SK-N-SH (cell line): ENCODE results near the gene NALCN. TPM values are rescaled to one million over a fixed set of nuclear protein-coding genes. Genes with fewer than 3 reads are reported as not detected.

Experiments
- CTCF ChIA-PET: fragments of 300-600, 350-600 bp; formaldehyde crosslinking; extraction: SDS; loops from one replicate; lab custom pipeline; 2021; lab: Yijun Ruan, JAX
- POLR2A ChIA-PET: fragments of 350-600 bp; sonication (Branson Sonifier 250); formaldehyde crosslinking; extraction: SDS; loops from one replicate; lab custom pipeline; 2020; ENCODE audit warnings: antibody characterized with exemption, inconsistent platforms; lab: Yijun Ruan, JAX
- DNase-seq: peaks from one replicate; pipeline ENCODE4 v3.0.0; 2012
- H2AFZ ChIP-seq: fragments of 200-600 bp; sonication (generic); 2 replicates; pipeline ENCODE4 v1.8.1; 2016; ENCODE audit warnings: antibody characterized with exemption, mild to moderate bottlenecking, low read depth
- H3F3A ChIP-seq: fragments of 200-600 bp; sonication (generic); replicated peaks from 2 replicates; pipeline ENCODE3; 2016; ENCODE audit warnings: antibody characterized with exemption, mild to moderate bottlenecking; ENCODE audit not compliant: insufficient read depth
- H3K27ac ChIP-seq, 2 experiments: fragments of 200-500 bp in 1 of 2; fragments of 200-600 bp in 1 of 2; sonication (Bioruptor generic) in 1 of 2; sonication (generic), shearing (Covaris generic) in 1 of 2; 2 replicates each; pipeline versions ENCODE4 v1.5.1 to v1.6.1; 2014 to 2016; ENCODE audit warnings: low read depth in 2 of 2, inconsistent platforms in 1 of 2, low read length in 1 of 2, mild to moderate bottlenecking in 1 of 2, mixed read lengths in 1 of 2
- H3K27me3 ChIP-seq: fragments of 200-600 bp; sonication (generic), shearing (Covaris generic); 2 replicates; pipeline ENCODE4 v1.6.1; 2016; ENCODE audit warnings: mixed run types; ENCODE audit not compliant: insufficient read depth
- H3K36me3 ChIP-seq, 2 experiments: fragments of 200-500 bp in 1 of 2; fragments of 200-600 bp in 1 of 2; sonication (Bioruptor generic) in 1 of 2; sonication (generic) in 1 of 2; replicated peaks in 1 of 2; 2 replicates each; pipeline versions ENCODE3 to v1.5.1; 2014 to 2016; ENCODE audit warnings: low read length in 1 of 2, mild to moderate bottlenecking in 1 of 2; ENCODE audit not compliant: insufficient read depth in 2 of 2, control insufficient read depth in 1 of 2
- H3K4me1 ChIP-seq, 2 experiments: fragments of 200-500 bp in 1 of 2; fragments of 200-600 bp in 1 of 2; sonication (Bioruptor generic) in 1 of 2; sonication (generic), shearing (Covaris generic) in 1 of 2; 2 replicates each; pipeline versions ENCODE4 v1.5.1 to v1.6.1; 2014 to 2016; ENCODE audit warnings: low read depth in 1 of 2, low read length in 1 of 2, mixed run types in 1 of 2; ENCODE audit not compliant: insufficient read depth in 2 of 2, control insufficient read depth in 1 of 2
- H3K4me2 ChIP-seq: fragments of 200-600 bp; sonication (generic), shearing (Covaris generic); 2 replicates; pipeline ENCODE4 v1.6.1; 2017; ENCODE audit warnings: mixed run types
- H3K4me3 ChIP-seq, 2 experiments: fragments of 200-500 bp in 1 of 2; fragments of 200-600 bp in 1 of 2; sonication (Bioruptor generic) in 1 of 2; sonication (generic), shearing (Covaris generic) in 1 of 2; 2 replicates each; pipeline versions ENCODE4 v1.5.1 to v1.8.1; 2014 to 2016; ENCODE audit warnings: low read depth in 2 of 2, inconsistent platforms in 1 of 2, low read length in 1 of 2, mild to moderate bottlenecking in 1 of 2, mixed read lengths in 1 of 2, moderate library complexity in 1 of 2
- H3K79me2 ChIP-seq: fragments of 200-600 bp; sonication (generic); 2 replicates; pipeline ENCODE4 v1.8.1; 2017; ENCODE audit warnings: mild to moderate bottlenecking; ENCODE audit not compliant: insufficient read depth
- H3K9ac ChIP-seq: fragments of 200-600 bp; sonication (generic); 2 replicates; pipeline ENCODE4 v1.6.1; 2017; ENCODE audit warnings: mixed run types
- H3K9me2 ChIP-seq: fragments of 200-600 bp; sonication (generic); 2 replicates; pipeline ENCODE4 v1.6.1; 2017; ENCODE audit warnings: mixed run types
- H3K9me3 ChIP-seq: fragments of 200-600 bp; sonication (generic); 2 replicates; pipeline ENCODE4 v1.6.1; 2017; ENCODE audit warnings: mixed run types, mild to moderate bottlenecking, moderate library complexity
- H4K20me1 ChIP-seq: fragments of 200-600 bp; sonication (generic); 2 replicates; pipeline ENCODE4 v1.6.1; 2017; ENCODE audit warnings: mild to moderate bottlenecking, mixed run types; ENCODE audit not compliant: insufficient read depth
- CHD2 ChIP-seq: fragments of 150-350 bp; IDR thresholded peaks from 2 replicates; pipeline ENCODE4 v1.6.1; 2018; ENCODE audit warnings: low read length; ENCODE audit not compliant: partially characterized antibody
- ELF1 ChIP-seq: IDR thresholded peaks from 2 replicates; pipeline ENCODE4 v1.4.0; 2012
- EZH2phosphoT487 ChIP-seq: fragments of 200-600 bp; sonication (generic); IDR thresholded peaks from 2 replicates; pipeline ENCODE4 v1.6.1; 2017; ENCODE audit warnings: low read depth, mixed run types, mild to moderate bottlenecking, antibody characterized with exemption, moderate library complexity, borderline replicate concordance
- FOSL2 ChIP-seq: IDR thresholded peaks from 2 replicates; pipeline ENCODE4 v1.4.0; 2012; ENCODE audit warnings: low read depth, mild to moderate bottlenecking, moderate library complexity, borderline replicate concordance
- GABPA ChIP-seq: IDR thresholded peaks from 2 replicates; pipeline ENCODE4 v1.4.0; 2012; ENCODE audit warnings: low read depth, mild to moderate bottlenecking
- JUND ChIP-seq: IDR thresholded peaks from 2 replicates; pipeline ENCODE4 v1.4.0; 2012
- MEF2A ChIP-seq: IDR thresholded peaks from 2 replicates; pipeline ENCODE4 v1.4.0; 2012; ENCODE audit warnings: low read depth, borderline replicate concordance
- MXI1 ChIP-seq: IDR thresholded peaks from 2 replicates; pipeline ENCODE4 v1.6.1; 2012; ENCODE audit warnings: mild to moderate bottlenecking, low read depth, low read length, improper control_type of control experiment
- NFIC ChIP-seq: IDR thresholded peaks from 2 replicates; pipeline ENCODE4 v1.4.0; 2012; ENCODE audit warnings: borderline replicate concordance
- NRF1 ChIP-seq: IDR thresholded peaks from 2 replicates; pipeline ENCODE4 v1.6.1; 2012; ENCODE audit warnings: low read depth, mild to moderate bottlenecking, low read length
- RAD21 ChIP-seq: IDR thresholded peaks from 2 replicates; pipeline ENCODE4 v1.6.1; 2012; ENCODE audit warnings: mild to moderate bottlenecking, low read length
- RCOR1 ChIP-seq: fragments of 150-350 bp; IDR thresholded peaks from 2 replicates; pipeline ENCODE4 v1.6.1; 2017; ENCODE audit warnings: antibody characterized with exemption, low read length
- REST ChIP-seq: IDR thresholded peaks from 2 replicates; pipeline ENCODE4 v1.6.1; 2012; ENCODE audit warnings: mild to moderate bottlenecking, low read depth, low read length, moderate library complexity
- RFX5 ChIP-seq: IDR thresholded peaks from 2 replicates; pipeline ENCODE4 v1.6.1; 2012; ENCODE audit warnings: mild to moderate bottlenecking, improper control_type of control experiment, low read length
- SIN3A ChIP-seq: IDR thresholded peaks from 2 replicates; pipeline ENCODE4 v1.6.1; 2012; ENCODE audit warnings: low read depth, mild to moderate bottlenecking, low read length, moderate library complexity, borderline replicate concordance
- SMC3 ChIP-seq: IDR thresholded peaks from 2 replicates; pipeline ENCODE4 v1.6.1; 2012; ENCODE audit warnings: low read depth, low read length, improper control_type of control experiment
- TAF1 ChIP-seq: IDR thresholded peaks from 2 replicates; pipeline ENCODE4 v1.6.1; 2012; ENCODE audit warnings: low read depth, mild to moderate bottlenecking, low read length, moderate library complexity, borderline replicate concordance
- TCF12 ChIP-seq: IDR thresholded peaks from 2 replicates; pipeline ENCODE4 v1.4.0; 2012
- TEAD4 ChIP-seq: IDR thresholded peaks from 2 replicates; pipeline ENCODE4 v1.4.0; 2012; ENCODE audit warnings: mild to moderate bottlenecking, borderline replicate concordance; ENCODE audit not compliant: insufficient read depth
- YY1 ChIP-seq: IDR thresholded peaks from 2 replicates; pipeline ENCODE4 v1.4.0; 2012; ENCODE audit warnings: low read depth, mild to moderate bottlenecking
- ZBTB33 ChIP-seq: IDR thresholded peaks from 2 replicates; pipeline ENCODE4 v1.4.0; 2012; ENCODE audit warnings: low read depth, borderline replicate concordance
- WGBS: methylation state at CpG from one replicate; pipeline ENCODE4 v1.1.6; 2017; ENCODE audit warnings: low lambda C conversion rate; 5-methylcytosine and 5-hydroxymethylcytosine counted together
- polyA plus RNA-seq, 3 experiments: library from polyadenylated mRNA; depleted of rRNA; stranded (reverse); fragments of >200 nt; gene quantifications; 2 replicates each; pipeline ENCODE4 v1.2.3, GENCODE V29; 2012

The NALCN gene
- polyA plus RNA-seq, 1 of the 3 experiments (the other 2 are of a cell fraction) = 3.0 TPM

GRCh38 chr13:101303521-101303920 lies 112.8 kb downstream of the NALCN start:
- Histone ChIP-seq H3F3A (peaks cover 19% of the 10 kb centered on the region), H3K79me2 (no peaks in the 10 kb centered on the region), H3K4me3 (no peak overlapping the region), H3K36me3 (no peaks in the 10 kb centered on the region), H3K27ac (0 out of 4 replicates have a peak overlapping the region, but pooled peaks of 1 of the 2 experiments have one; percentile 6), H3K9me3 (no peaks in the 10 kb centered on the region), H3K9me2 (no peaks in the 10 kb centered on the region), H3K4me2 (no peak overlapping the region), H3K4me1 (peaks cover 10 to 12% of the 10 kb centered on the region in 2 experiments), H2AFZ (0 out of 2 replicates have a peak overlapping the region, but pooled peaks have one; percentile 56), H4K20me1 (no peaks in the 10 kb centered on the region), H3K9ac (no peak overlapping the region), H3K27me3 (no peaks in the 10 kb centered on the region)
- 95% methylated on average over 7 of the region's 7 CpGs for WGBS
- ChIA-PET CTCF (interaction anchor here (1.7 kb wide), 1 partner anchor 454 kb away, joined by 4 read pairs; no protein-coding TSS in a partner anchor), POLR2A (no interaction called here)
- DNase-seq = peak; percentile 9
- no peak for TF ChIP-seq GABPA
- no peak for TF ChIP-seq NFIC
- no peak for TF ChIP-seq SMC3
- TF ChIP-seq RCOR1 = no peak
- no peak for TF ChIP-seq NRF1
- no peak for TF ChIP-seq ZBTB33
- TF ChIP-seq REST = no peak
- no peak for TF ChIP-seq MXI1
- no peak for TF ChIP-seq ELF1

- POLR2A ChIA-PET = no interaction called here
- Histone ChIP-seq H3K9me3 (no peaks in the 10 kb centered on the region), H3K9ac (no peak overlapping the region), H3K27ac (no peak overlapping the region), H2AFZ (no peak overlapping the region), H3K4me2 (no peak overlapping the region), H3K4me1 (peaks cover 0 to 8% of the 10 kb centered on the region in 2 experiments; a peak in 2 of 4 replicates), H3K79me2 (no peaks in the 10 kb centered on the region), H3K36me3 (no peaks in the 10 kb centered on the region), H4K20me1 (no peaks in the 10 kb centered on the region), H3K4me3 (no peak overlapping the region), H3F3A (no peaks in the 10 kb centered on the region), H3K9me2 (no peaks in the 10 kb centered on the region), H3K27me3 (no peaks in the 10 kb centered on the region)
- TF ChIP-seq RCOR1 (no peak), TCF12 (no peak), FOSL2 (no peak), CHD2 (no peak), JUND (no peak), RFX5 (no peak), NFIC (no peak), TAF1 (no peak), NRF1 (no peak), RAD21 (no peak), EZH2phosphoT487 (no peak), YY1 (no peak), MEF2A (no peak), SMC3 (no peak), SIN3A (no peak), TEAD4 (no peak)
- DNase-seq = no peak
- CTCF ChIA-PET = interaction anchor here (1.2 to 1.9 kb wide), 2 partner anchors 156 to 457 kb away, joined by 3 to 6 read pairs; no protein-coding TSS in a partner anchor
- 96% methylated on average over 8 of the region's 8 CpGs for WGBS
These were observed 115.3 kb downstream of the NALCN start for GRCh38 chr13:101301053-101301452.
